PFSK-1 (cell line): ENCODE data around the gene SLC39A11.

ENCODE experiments used
- FOXP2 ChIP-seq: optimal IDR thresholded peaks from 2 replicates; pipeline ENCODE3; 2011; ENCODE audit warnings: borderline replicate concordance, control low read depth, inconsistent platforms; ENCODE audit not compliant: insufficient read depth; ENCODE audit errors: extremely low read length, extremely low read depth
- POLR2AphosphoS5 ChIP-seq: IDR thresholded peaks from 2 replicates; pipeline ENCODE4 v1.6.1; 2012; ENCODE audit warnings: low read depth, mild to moderate bottlenecking, control low read depth, low read length, moderate library complexity
- SIN3A ChIP-seq: IDR thresholded peaks from 2 replicates; pipeline ENCODE4 v1.6.1; 2012; ENCODE audit warnings: mild to moderate bottlenecking, low read length, moderate library complexity, borderline replicate concordance; ENCODE audit not compliant: insufficient read depth
- TAF1 ChIP-seq: IDR thresholded peaks from 2 replicates; pipeline ENCODE4 v1.6.1; 2012; ENCODE audit warnings: low read length, control low read depth, borderline replicate concordance; ENCODE audit not compliant: insufficient read depth
- TF ChIP-seq, protein P1 (sequence below), 2 experiments: IDR thresholded peaks; 2 replicates each; pipeline versions ENCODE4 v1.6.1 to v1.8.0; 2011 to 2012; ENCODE audit warnings: low read depth in 2 of 2, low read length in 2 of 2, control low read depth in 1 of 2, inconsistent platforms in 1 of 2, mild to moderate bottlenecking in 1 of 2, moderate library complexity in 1 of 2; ENCODE audit not compliant: insufficient read depth in 1 of 2

DNA sequence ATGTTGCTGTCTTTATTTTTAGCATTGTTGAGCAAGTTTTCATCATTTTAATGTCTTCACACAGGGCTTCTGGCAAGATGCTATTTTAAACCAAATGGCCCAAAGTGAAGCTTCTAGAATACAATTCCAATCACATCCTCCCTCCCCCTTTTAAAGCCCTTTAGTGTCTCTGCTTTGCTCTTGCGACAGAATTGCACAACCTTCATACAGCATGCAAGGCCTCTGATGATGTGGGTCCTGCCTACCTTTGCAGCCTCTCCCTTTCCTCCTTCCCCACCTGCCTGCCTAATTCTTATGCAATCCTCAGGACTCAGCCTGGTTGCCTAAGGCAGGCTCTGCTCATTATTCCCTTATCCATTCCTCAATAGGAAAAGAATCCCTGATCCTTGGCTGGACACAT is 381.7 kb downstream of the SLC39A11 start:
- TF ChIP-seq POLR2AphosphoS5: no peak
- TF ChIP-seq, protein P1, sequence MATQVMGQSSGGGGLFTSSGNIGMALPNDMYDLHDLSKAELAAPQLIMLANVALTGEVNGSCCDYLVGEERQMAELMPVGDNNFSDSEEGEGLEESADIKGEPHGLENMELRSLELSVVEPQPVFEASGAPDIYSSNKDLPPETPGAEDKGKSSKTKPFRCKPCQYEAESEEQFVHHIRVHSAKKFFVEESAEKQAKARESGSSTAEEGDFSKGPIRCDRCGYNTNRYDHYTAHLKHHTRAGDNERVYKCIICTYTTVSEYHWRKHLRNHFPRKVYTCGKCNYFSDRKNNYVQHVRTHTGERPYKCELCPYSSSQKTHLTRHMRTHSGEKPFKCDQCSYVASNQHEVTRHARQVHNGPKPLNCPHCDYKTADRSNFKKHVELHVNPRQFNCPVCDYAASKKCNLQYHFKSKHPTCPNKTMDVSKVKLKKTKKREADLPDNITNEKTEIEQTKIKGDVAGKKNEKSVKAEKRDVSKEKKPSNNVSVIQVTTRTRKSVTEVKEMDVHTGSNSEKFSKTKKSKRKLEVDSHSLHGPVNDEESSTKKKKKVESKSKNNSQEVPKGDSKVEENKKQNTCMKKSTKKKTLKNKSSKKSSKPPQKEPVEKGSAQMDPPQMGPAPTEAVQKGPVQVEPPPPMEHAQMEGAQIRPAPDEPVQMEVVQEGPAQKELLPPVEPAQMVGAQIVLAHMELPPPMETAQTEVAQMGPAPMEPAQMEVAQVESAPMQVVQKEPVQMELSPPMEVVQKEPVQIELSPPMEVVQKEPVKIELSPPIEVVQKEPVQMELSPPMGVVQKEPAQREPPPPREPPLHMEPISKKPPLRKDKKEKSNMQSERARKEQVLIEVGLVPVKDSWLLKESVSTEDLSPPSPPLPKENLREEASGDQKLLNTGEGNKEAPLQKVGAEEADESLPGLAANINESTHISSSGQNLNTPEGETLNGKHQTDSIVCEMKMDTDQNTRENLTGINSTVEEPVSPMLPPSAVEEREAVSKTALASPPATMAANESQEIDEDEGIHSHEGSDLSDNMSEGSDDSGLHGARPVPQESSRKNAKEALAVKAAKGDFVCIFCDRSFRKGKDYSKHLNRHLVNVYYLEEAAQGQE (IDR thresholded peaks at IDR 0.05; ENCODE audit: insufficient read depth in 1 of 2, low read depth in 2 of 2, low read length in 2 of 2): no peak
- TF ChIP-seq FOXP2: no peak
- no peak for TF ChIP-seq TAF1
- TF ChIP-seq SIN3A: no peak
